Gastroesophageal sphincter (tissue), 4 donors: ENCODE measurements around the gene ZNF420. TPM values are rescaled to one million over a fixed set of nuclear protein-coding genes. Genes with fewer than 3 reads are reported as not detected.
"Not testable (repeated sequence)": the region's sequence is repeated elsewhere in the genome, so short reads cannot be mapped to it uniquely, and the experiment has no call there.

Experiments used
- ATAC-seq: fragments of 150-250 bp; one replicate; pipeline ENCODE4 v1.9.1; 2016; ENCODE audit warnings: mild to moderate bottlenecking, moderate library complexity
- H3K27ac ChIP-seq, 4 donors: fragments of 200-600 bp; sonication (generic) in 3 of 4; 1 replicate in 3 of 4; 2 replicates in 1 of 4; pipeline ENCODE4 v1.5.1; 2016 to 2019
- H3K27me3 ChIP-seq: fragments of 200-600 bp; sonication (generic); one replicate; pipeline ENCODE4 v1.5.1; 2019
- H3K36me3 ChIP-seq, 2 donors: fragments of 200-600 bp; sonication (generic); one replicate each; pipeline ENCODE4 v1.5.1; 2019; ENCODE audit warnings: control low read depth in 1 of 2
- H3K4me1 ChIP-seq, 3 donors: fragments of 200-600 bp; sonication (generic); 1 replicate in 2 of 3; 2 replicates in 1 of 3; pipeline ENCODE4 v1.5.1; 2016 to 2019; ENCODE audit warnings: control low read depth in 2 of 3
- H3K4me3 ChIP-seq, 2 donors: fragments of 200-600 bp; sonication (generic); one replicate each; pipeline ENCODE4 v1.5.1; 2019; ENCODE audit warnings: mild to moderate bottlenecking in 1 of 2, moderate library complexity in 1 of 2
- H3K9me3 ChIP-seq, 3 donors: fragments of 200-600 bp; sonication (generic); one replicate each; pipeline ENCODE4 v1.5.1; 2017 to 2019; ENCODE audit warnings: control low read depth in 2 of 3
- CTCF ChIP-seq, 4 experiments: fragments of 200-600 bp in 2 of 4; fragments of 450-650 bp in 2 of 4; sonication (generic) in 1 of 4; IDR thresholded peaks; one replicate each; pipeline ENCODE4 v1.5.1; 2017 to 2019; ENCODE audit warnings: antibody characterized with exemption in 4 of 4, mild to moderate bottlenecking in 2 of 4, moderate library complexity in 2 of 4
- EP300 ChIP-seq: sonication (generic); formaldehyde crosslinking; IDR thresholded peaks from one replicate; pipeline ENCODE4 v1.6.1; 2017; ENCODE audit warnings: antibody characterized with exemption, mild to moderate bottlenecking
- POLR2A ChIP-seq, 2 donors: fragments of 450-650 bp; IDR thresholded peaks; one replicate each; pipeline ENCODE4 v1.6.1; 2017; ENCODE audit warnings: antibody characterized with exemption in 2 of 2, mild to moderate bottlenecking in 2 of 2, moderate library complexity in 1 of 2
- POLR2AphosphoS5 ChIP-seq: sonication (generic); formaldehyde crosslinking; IDR thresholded peaks from one replicate; pipeline ENCODE4 v1.6.1; 2017; ENCODE audit warnings: antibody characterized with exemption
- WGBS, 2 donors: methylation state at CpG; one replicate each; pipeline ENCODE4 v1.1.5; 2018; ENCODE audit warnings: low coverage in 1 of 2; 5-methylcytosine and 5-hydroxymethylcytosine counted together
- total RNA-seq, 4 donors: library from RNA; depleted of rRNA; stranded (reverse); fragments of >200 nt; gene quantifications; one replicate each; pipeline ENCODE4 v1.1.0, GENCODE V29; 2016

ZNF420 gene
- total RNA-seq, 4 donors from 2014 or later, result 6.6 to 19.7 (median 14.5) TPM

GRCh38 chr19:37074111-37074510, 4.1 kb upstream of the ZNF420 start:
- TF ChIP-seq CTCF (IDR thresholded peaks at IDR 0.05) (no peak), POLR2A (IDR thresholded peaks at IDR 0.05) (no peak), EP300 (no peak), POLR2AphosphoS5 (no peak)
- Histone ChIP-seq H3K27ac (no peak overlapping the region), H3K27me3 (no peaks in the 10 kb centered on the region), H3K4me1 (peaks cover 0 to 20% (median 3%) of the 10 kb centered on the region in 3 donors), H3K9me3 (peaks cover 0 to 3% (median 0%) of the 10 kb centered on the region in 3 donors), H3K4me3 (no peak overlapping the region), H3K36me3 (peaks cover 0 to 3% of the 10 kb centered on the region in 2 donors)
- no peak for ATAC-seq

GRCh38 chr19:37074819-37075362, 3.3 kb upstream of the ZNF420 start:
- TF ChIP-seq EP300 (no peak), CTCF (IDR thresholded peaks at IDR 0.05) (no peak), POLR2A (IDR thresholded peaks at IDR 0.05) (no peak), POLR2AphosphoS5 (no peak)
- no peak overlapping the region for H3K4me3 ChIP-seq
- peaks cover 0 to 3% of the 10 kb centered on the region in 2 donors for H3K36me3 ChIP-seq
- peaks cover 0 to 2% (median 0%) of the 10 kb centered on the region in 3 donors for H3K9me3 ChIP-seq
- no peak overlapping the region for H3K27ac ChIP-seq
- 8 to 13% methylated on average over 2 of the region's 2 CpGs for WGBS, 2 donors
- H3K4me1 ChIP-seq, result peaks cover 0 to 28% (median 10%) of the 10 kb centered on the region in 3 donors
- no peaks in the 10 kb centered on the region for H3K27me3 ChIP-seq
- no peak for ATAC-seq

GRCh38 chr19:37076524-37076923, 1.7 kb upstream of the ZNF420 start:
- H3K4me1 ChIP-seq, result peaks cover 0 to 31% (median 10%) of the 10 kb centered on the region in 3 donors
- H3K4me3 ChIP-seq, ATAC-seq, H3K27me3 ChIP-seq, H3K36me3 ChIP-seq: not testable (repeated sequence)
- WGBS, 2 donors, result 91 to 93% methylated on average over 4 of the region's 4 CpGs
- peaks cover 0 to 12% (median 0%) of the 10 kb centered on the region in 3 donors for H3K9me3 ChIP-seq
- peak overlapping the region in 1 of 4 donors; percentile 94 for H3K27ac ChIP-seq

GRCh38 chr19:37077501-37077933, 716 bp upstream of the ZNF420 start:
- TF ChIP-seq POLR2AphosphoS5 (no peak), EP300 (no peak), POLR2A (IDR thresholded peaks at IDR 0.05) (no peak), CTCF (IDR thresholded peaks at IDR 0.05) (no peak)
- 6 to 7% methylated on average over 4 to 7 of the region's 7 CpGs for WGBS, 2 donors
- Histone ChIP-seq H3K27me3 (no peaks in the 10 kb centered on the region), H3K9me3 (peaks cover 0 to 22% (median 0%) of the 10 kb centered on the region in 3 donors), H3K4me1 (peaks cover 0 to 31% (median 10%) of the 10 kb centered on the region in 3 donors), H3K36me3 (peaks cover 0 to 13% of the 10 kb centered on the region in 2 donors), H3K4me3 (peak overlapping the region; percentile 53 to 88), H3K27ac (peak overlapping the region; percentile 75 to 94 (median 90))
- ATAC-seq, result no peak

- Histone ChIP-seq H3K9me3 (peaks cover 0 to 33% (median 0%) of the 10 kb centered on the region in 3 donors), H3K27ac (peak overlapping the region; percentile 1 to 94 (median 90)), H3K4me1 (peaks cover 0 to 31% (median 10%) of the 10 kb centered on the region in 3 donors), H3K4me3 (peak overlapping the region; percentile 53 to 88), H3K27me3 (no peaks in the 10 kb centered on the region), H3K36me3 (peaks cover 0 to 22% of the 10 kb centered on the region in 2 donors)
- 0 to 1% methylated on average over 5 to 7 of the region's 7 CpGs for WGBS, 2 donors
- TF ChIP-seq EP300 (no peak), POLR2AphosphoS5 (no peak), CTCF (IDR thresholded peaks at IDR 0.05) (no peak), POLR2A (IDR thresholded peaks at IDR 0.05) (no peak)
- ATAC-seq, result no peak
Observed at GRCh38 chr19:37078717-37079032, 442 bp downstream of the ZNF420 start.
